ENCODE data around the gene CCDC157.

CCDC157 gene

GRCh38 chr22:30351226-30351625 lies 5.6 kb upstream of the CCDC157 start:
- no peak for TF ChIP-seq ZNF8 (CRISPR knock-in tag; IDR thresholded peaks at IDR 0.05)
- no peak for TF ChIP-seq ZFP3 (CRISPR knock-in tag; IDR thresholded peaks at IDR 0.05)
- no peak for TF ChIP-seq SNAI2 (CRISPR knock-in tag; IDR thresholded peaks at IDR 0.05)
- no peak for TF ChIP-seq OSR1 (CRISPR knock-in tag; IDR thresholded peaks at IDR 0.05)
- TF ChIP-seq BACH2 (CRISPR knock-in tag; IDR thresholded peaks at IDR 0.05; ENCODE audit: borderline replicate concordance), result no peak
- TF ChIP-seq RARB (CRISPR knock-in tag; IDR thresholded peaks at IDR 0.05), result no peak
- TF ChIP-seq ZC3H10 (CRISPR knock-in tag; IDR thresholded peaks at IDR 0.05), result no peak
- no peak for TF ChIP-seq TOX (CRISPR knock-in tag; IDR thresholded peaks at IDR 0.05; ENCODE audit: borderline replicate concordance)
- TF ChIP-seq, protein P1, sequence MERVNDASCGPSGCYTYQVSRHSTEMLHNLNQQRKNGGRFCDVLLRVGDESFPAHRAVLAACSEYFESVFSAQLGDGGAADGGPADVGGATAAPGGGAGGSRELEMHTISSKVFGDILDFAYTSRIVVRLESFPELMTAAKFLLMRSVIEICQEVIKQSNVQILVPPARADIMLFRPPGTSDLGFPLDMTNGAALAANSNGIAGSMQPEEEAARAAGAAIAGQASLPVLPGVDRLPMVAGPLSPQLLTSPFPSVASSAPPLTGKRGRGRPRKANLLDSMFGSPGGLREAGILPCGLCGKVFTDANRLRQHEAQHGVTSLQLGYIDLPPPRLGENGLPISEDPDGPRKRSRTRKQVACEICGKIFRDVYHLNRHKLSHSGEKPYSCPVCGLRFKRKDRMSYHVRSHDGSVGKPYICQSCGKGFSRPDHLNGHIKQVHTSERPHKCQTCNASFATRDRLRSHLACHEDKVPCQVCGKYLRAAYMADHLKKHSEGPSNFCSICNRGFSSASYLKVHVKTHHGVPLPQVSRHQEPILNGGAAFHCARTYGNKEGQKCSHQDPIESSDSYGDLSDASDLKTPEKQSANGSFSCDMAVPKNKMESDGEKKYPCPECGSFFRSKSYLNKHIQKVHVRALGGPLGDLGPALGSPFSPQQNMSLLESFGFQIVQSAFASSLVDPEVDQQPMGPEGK (CRISPR knock-in tag; IDR thresholded peaks at IDR 0.05; ENCODE audit: borderline replicate concordance), result no peak
- TF ChIP-seq TCF4 (CRISPR knock-in tag; IDR thresholded peaks at IDR 0.05; ENCODE audit: borderline replicate concordance), result no peak
- no peak for TF ChIP-seq ZNF565 (CRISPR knock-in tag; conservative IDR thresholded peaks at IDR 0.05; ENCODE audit: low read depth)
- no peak for TF ChIP-seq GLIS3 (CRISPR knock-in tag; IDR thresholded peaks at IDR 0.05)
- TF ChIP-seq, protein P2, sequence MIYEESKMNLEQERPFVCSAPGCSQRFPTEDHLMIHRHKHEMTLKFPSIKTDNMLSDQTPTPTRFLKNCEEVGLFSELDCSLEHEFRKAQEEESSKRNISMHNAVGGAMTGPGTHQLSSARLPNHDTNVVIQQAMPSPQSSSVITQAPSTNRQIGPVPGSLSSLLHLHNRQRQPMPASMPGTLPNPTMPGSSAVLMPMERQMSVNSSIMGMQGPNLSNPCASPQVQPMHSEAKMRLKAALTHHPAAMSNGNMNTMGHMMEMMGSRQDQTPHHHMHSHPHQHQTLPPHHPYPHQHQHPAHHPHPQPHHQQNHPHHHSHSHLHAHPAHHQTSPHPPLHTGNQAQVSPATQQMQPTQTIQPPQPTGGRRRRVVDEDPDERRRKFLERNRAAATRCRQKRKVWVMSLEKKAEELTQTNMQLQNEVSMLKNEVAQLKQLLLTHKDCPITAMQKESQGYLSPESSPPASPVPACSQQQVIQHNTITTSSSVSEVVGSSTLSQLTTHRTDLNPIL (CRISPR knock-in tag; IDR thresholded peaks at IDR 0.05; ENCODE audit: low read depth), result no peak
- no peak for TF ChIP-seq CSDC2 (CRISPR knock-in tag; IDR thresholded peaks at IDR 0.05)
- no peak for TF ChIP-seq ISL1 (CRISPR knock-in tag; IDR thresholded peaks at IDR 0.05)
- TF ChIP-seq PPARA (CRISPR knock-in tag; IDR thresholded peaks at IDR 0.05; ENCODE audit: borderline replicate concordance), result no peak
- no peak for TF ChIP-seq ZFP30 (CRISPR knock-in tag; IDR thresholded peaks at IDR 0.05)
- TF ChIP-seq, protein P3, sequence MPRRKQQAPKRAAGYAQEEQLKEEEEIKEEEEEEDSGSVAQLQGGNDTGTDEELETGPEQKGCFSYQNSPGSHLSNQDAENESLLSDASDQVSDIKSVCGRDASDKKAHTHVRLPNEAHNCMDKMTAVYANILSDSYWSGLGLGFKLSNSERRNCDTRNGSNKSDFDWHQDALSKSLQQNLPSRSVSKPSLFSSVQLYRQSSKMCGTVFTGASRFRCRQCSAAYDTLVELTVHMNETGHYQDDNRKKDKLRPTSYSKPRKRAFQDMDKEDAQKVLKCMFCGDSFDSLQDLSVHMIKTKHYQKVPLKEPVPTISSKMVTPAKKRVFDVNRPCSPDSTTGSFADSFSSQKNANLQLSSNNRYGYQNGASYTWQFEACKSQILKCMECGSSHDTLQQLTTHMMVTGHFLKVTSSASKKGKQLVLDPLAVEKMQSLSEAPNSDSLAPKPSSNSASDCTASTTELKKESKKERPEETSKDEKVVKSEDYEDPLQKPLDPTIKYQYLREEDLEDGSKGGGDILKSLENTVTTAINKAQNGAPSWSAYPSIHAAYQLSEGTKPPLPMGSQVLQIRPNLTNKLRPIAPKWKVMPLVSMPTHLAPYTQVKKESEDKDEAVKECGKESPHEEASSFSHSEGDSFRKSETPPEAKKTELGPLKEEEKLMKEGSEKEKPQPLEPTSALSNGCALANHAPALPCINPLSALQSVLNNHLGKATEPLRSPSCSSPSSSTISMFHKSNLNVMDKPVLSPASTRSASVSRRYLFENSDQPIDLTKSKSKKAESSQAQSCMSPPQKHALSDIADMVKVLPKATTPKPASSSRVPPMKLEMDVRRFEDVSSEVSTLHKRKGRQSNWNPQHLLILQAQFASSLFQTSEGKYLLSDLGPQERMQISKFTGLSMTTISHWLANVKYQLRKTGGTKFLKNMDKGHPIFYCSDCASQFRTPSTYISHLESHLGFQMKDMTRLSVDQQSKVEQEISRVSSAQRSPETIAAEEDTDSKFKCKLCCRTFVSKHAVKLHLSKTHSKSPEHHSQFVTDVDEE (CRISPR knock-in tag; IDR thresholded peaks at IDR 0.05), result no peak
- ATAC-seq, result no peak

DNA sequence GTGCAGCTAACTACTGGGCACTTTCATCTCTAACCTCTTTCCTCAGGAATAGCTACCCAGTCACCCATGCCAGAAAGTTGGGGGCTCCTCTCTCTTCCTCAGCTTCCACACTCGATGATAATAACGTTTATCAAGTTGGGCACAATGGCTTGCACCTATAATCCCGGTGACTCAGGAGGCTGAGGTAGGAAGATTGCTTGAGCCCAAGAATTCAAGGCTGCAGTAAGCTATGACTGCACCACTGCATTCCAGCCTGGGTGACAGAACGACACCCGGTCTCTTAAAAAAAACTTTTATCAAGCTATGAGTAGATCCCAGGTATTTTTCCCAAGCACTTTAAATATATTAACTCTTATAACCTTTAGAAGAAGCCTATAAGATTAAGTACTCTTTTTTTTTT lies 2.2 kb upstream of the CCDC157 start:
- TF ChIP-seq, protein P1 (CRISPR knock-in tag; IDR thresholded peaks at IDR 0.05; ENCODE audit: borderline replicate concordance), result no peak
- no peak for TF ChIP-seq RARB (CRISPR knock-in tag; IDR thresholded peaks at IDR 0.05)
- TF ChIP-seq, protein P3 (CRISPR knock-in tag; IDR thresholded peaks at IDR 0.05), result no peak
- TF ChIP-seq ZNF565 (CRISPR knock-in tag; conservative IDR thresholded peaks at IDR 0.05; ENCODE audit: low read depth), result no peak
- no peak for TF ChIP-seq ESRRG (CRISPR knock-in tag; IDR thresholded peaks at IDR 0.05)
- TF ChIP-seq ZNF8 (CRISPR knock-in tag; IDR thresholded peaks at IDR 0.05), result no peak
- no peak for TF ChIP-seq ISL1 (CRISPR knock-in tag; IDR thresholded peaks at IDR 0.05)
- ATAC-seq, result no peak

DNA sequence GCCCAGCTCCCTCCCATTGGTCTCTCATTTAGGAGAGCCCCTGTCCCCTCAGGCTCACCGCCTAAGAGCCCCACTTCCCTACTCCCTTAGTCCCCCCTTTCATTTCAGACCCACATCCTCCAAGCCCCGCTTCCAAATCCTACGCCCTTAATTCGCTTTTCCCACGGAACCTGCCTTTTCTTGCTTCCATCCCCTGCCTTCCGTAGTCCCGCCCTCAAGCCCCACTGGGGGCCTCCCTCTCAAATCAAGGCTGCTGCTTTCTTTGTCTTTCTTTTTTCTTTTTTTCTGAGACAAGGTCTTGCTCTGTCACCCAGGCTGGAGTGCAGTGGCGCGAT lies 396 bp downstream of the CCDC157 start:
- peak; percentile 26 for ATAC-seq
- TF ChIP-seq, protein P1 (CRISPR knock-in tag; IDR thresholded peaks at IDR 0.05; ENCODE audit: borderline replicate concordance), result no peak
- no peak for TF ChIP-seq OSR1 (CRISPR knock-in tag; IDR thresholded peaks at IDR 0.05)
- TF ChIP-seq PPARA (CRISPR knock-in tag; IDR thresholded peaks at IDR 0.05; ENCODE audit: borderline replicate concordance), result no peak
- TF ChIP-seq GLIS3 (CRISPR knock-in tag; IDR thresholded peaks at IDR 0.05), result no peak
- no peak for TF ChIP-seq ISL1 (CRISPR knock-in tag; IDR thresholded peaks at IDR 0.05)
- TF ChIP-seq, protein P2 (CRISPR knock-in tag; IDR thresholded peaks at IDR 0.05; ENCODE audit: low read depth), result no peak
- TF ChIP-seq ZFP3 (CRISPR knock-in tag; IDR thresholded peaks at IDR 0.05), result no peak
- TF ChIP-seq ZNF565 (CRISPR knock-in tag; conservative IDR thresholded peaks at IDR 0.05; ENCODE audit: low read depth), result no peak
- TF ChIP-seq ESRRG (CRISPR knock-in tag; IDR thresholded peaks at IDR 0.05), result no peak
- TF ChIP-seq ZFP30 (CRISPR knock-in tag; IDR thresholded peaks at IDR 0.05), result no peak
- TF ChIP-seq ZNF8 (CRISPR knock-in tag; IDR thresholded peaks at IDR 0.05), result no peak
- TF ChIP-seq CSRNP3 (CRISPR knock-in tag; IDR thresholded peaks at IDR 0.05), result no peak
- no peak for TF ChIP-seq CSDC2 (CRISPR knock-in tag; IDR thresholded peaks at IDR 0.05)
- TF ChIP-seq ZC3H10 (CRISPR knock-in tag; IDR thresholded peaks at IDR 0.05), result no peak
- TF ChIP-seq TCF4 (CRISPR knock-in tag; IDR thresholded peaks at IDR 0.05; ENCODE audit: borderline replicate concordance), result no peak
- TF ChIP-seq BACH2 (CRISPR knock-in tag; IDR thresholded peaks at IDR 0.05; ENCODE audit: borderline replicate concordance), result no peak

All from SK-N-SH treated with all-trans-retinoic acid at 6 μM for 48 hours (cell line).